Measurements from ENCODE around the gene ACSBG1.

GRCh38 chr15:78159395-78159794 lies 75.0 kb downstream of the ACSBG1 start:
- no peak for TF ChIP-seq CTCF (IDR thresholded peaks at IDR 0.05)
- TF ChIP-seq POLR2AphosphoS5 (IDR thresholded peaks at IDR 0.05), result no peak
